Duodenal mucosa (tissue), 2 donors: ENCODE measurements around the gene TMIGD3.

ENCODE experiments used
- H3K27ac ChIP-seq: one replicate; pipeline ENCODE4 v1.7.0; 2013; ENCODE audit warnings: low read depth, low read length
- H3K27me3 ChIP-seq, 2 donors: one replicate each; pipeline ENCODE4 v1.7.0; 2013; ENCODE audit warnings: low read length in 2 of 2, control low read depth in 1 of 2; ENCODE audit not compliant: insufficient read depth in 2 of 2, control insufficient read depth in 1 of 2
- H3K36me3 ChIP-seq, 2 donors: one replicate each; pipeline ENCODE4 v1.7.0; 2013; ENCODE audit warnings: low read length in 2 of 2, control low read depth in 1 of 2; ENCODE audit not compliant: insufficient read depth in 2 of 2, control insufficient read depth in 1 of 2
- H3K4me1 ChIP-seq, 2 donors: one replicate each; pipeline ENCODE4 v1.7.0; 2013; ENCODE audit warnings: low read length in 2 of 2, control low read depth in 1 of 2; ENCODE audit not compliant: insufficient read depth in 2 of 2, control insufficient read depth in 1 of 2
- H3K4me3 ChIP-seq, 2 donors: one replicate each; pipeline ENCODE4 v1.7.0; 2013; ENCODE audit warnings: low read length in 2 of 2, low read depth in 1 of 2
- H3K9ac ChIP-seq, 2 donors: one replicate each; pipeline ENCODE4 v1.7.0; 2013; ENCODE audit warnings: low read length in 2 of 2, low read depth in 1 of 2
- H3K9me3 ChIP-seq, 2 donors: one replicate each; pipeline ENCODE4 v1.7.0; 2013; ENCODE audit warnings: low read length in 2 of 2, control low read depth in 1 of 2; ENCODE audit not compliant: control insufficient read depth in 1 of 2

TMIGD3 gene

DNA sequence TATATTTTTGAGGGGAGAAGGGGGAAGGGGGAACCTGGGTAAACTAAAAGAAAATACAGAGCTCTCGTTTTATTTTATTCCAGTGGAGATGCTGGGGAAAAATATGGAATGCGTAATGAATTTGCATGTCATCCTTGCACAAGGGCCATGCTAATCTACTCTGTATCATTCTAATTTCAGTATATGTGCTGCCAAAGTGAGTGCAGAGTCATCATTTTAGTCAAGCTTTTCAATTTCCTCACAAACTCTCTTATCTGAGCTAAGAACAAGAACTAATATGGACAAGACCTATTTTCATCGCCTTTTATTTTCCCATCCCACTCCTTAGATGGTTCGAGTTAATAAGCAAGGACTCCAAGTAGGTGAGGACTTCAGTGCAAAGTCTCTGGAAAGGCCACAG is 13.2 kb downstream of the TMIGD3 start:
- no peak overlapping the region for H3K9ac ChIP-seq
- no peaks in the 10 kb centered on the region for H3K27me3 ChIP-seq
- H3K4me1 ChIP-seq: no peaks in the 10 kb centered on the region
- H3K36me3 ChIP-seq: no peaks in the 10 kb centered on the region
- no peaks in the 10 kb centered on the region for H3K9me3 ChIP-seq
- no peak overlapping the region for H3K4me3 ChIP-seq
- no peak overlapping the region for H3K27ac ChIP-seq

DNA sequence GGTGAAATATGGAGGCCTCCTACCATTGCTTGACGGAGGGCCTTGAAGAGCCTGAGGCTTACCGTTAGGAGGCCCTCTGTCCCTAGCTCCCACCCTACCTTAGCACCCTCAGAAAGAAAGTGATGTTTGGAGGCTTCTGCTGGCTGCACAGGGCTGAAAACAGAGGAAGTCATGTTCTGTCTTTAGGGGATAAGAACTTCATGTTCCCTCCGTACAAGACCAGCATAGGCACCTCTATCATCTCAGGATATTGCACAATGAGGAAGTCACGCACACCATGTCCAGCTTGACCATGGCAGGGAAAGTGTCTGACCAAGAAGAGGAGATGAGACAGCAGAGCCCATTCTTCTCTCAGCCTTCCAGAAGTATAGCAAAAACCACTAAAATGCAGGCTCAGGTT is 13.8 kb downstream of the TMIGD3 start:
- no peaks in the 10 kb centered on the region for H3K27me3 ChIP-seq
- H3K9ac ChIP-seq: no peak overlapping the region
- H3K36me3 ChIP-seq: no peaks in the 10 kb centered on the region
- H3K9me3 ChIP-seq: no peaks in the 10 kb centered on the region
- H3K4me1 ChIP-seq: no peaks in the 10 kb centered on the region
- no peak overlapping the region for H3K4me3 ChIP-seq
- H3K27ac ChIP-seq: peak overlapping the region; percentile 34

DNA sequence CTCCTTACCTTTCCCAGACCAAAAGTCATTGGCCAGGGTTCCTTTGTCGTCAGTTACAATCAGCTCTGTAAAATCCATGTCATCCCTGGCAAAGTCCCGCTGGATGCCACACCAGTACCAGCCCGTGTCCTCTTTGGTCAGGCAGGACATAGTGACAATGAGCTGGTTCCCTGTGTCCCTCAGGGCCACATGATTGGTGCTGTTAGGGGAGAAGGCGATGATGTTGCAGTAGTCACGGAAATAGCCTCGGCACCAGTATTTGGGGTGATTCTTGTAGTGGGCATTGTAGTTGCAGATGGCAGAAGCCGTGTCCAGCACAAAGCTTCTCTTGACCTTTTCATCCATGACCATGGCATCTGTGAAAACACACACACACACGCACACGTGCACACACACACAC is 14.8 kb downstream of the TMIGD3 start:
- Histone ChIP-seq H3K9me3 (no peaks in the 10 kb centered on the region), H3K27me3 (no peaks in the 10 kb centered on the region), H3K4me3 (no peak overlapping the region), H3K27ac (no peak overlapping the region), H3K9ac (peak overlapping the region in 1 of 2 donors; percentile 16), H3K4me1 (no peaks in the 10 kb centered on the region), H3K36me3 (no peaks in the 10 kb centered on the region)

DNA sequence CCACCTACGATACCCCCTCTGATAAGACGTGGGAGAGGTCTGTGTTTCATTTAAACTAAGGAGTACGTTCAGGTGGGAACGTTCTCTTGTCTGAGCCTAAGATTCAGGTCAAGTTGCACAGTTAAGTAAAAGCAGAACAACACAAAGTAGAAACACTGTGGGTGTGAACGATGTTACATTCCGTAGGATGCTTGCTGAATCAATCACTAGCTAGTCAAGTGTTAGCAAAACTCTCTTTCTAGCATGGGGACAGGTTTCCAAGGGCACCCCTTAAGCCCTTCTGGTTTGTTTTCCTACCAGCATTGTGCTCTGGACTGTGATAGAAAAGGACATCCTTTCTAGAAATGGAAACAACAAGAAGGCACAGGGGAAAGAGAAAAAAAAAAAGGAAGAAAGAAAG is 16.3 kb downstream of the TMIGD3 start:
- no peaks in the 10 kb centered on the region for H3K27me3 ChIP-seq
- H3K4me3 ChIP-seq: no peak overlapping the region
- H3K27ac ChIP-seq: no peak overlapping the region
- no peaks in the 10 kb centered on the region for H3K36me3 ChIP-seq
- no peaks in the 10 kb centered on the region for H3K9me3 ChIP-seq
- no peak overlapping the region for H3K9ac ChIP-seq
- H3K4me1 ChIP-seq: no peaks in the 10 kb centered on the region

DNA sequence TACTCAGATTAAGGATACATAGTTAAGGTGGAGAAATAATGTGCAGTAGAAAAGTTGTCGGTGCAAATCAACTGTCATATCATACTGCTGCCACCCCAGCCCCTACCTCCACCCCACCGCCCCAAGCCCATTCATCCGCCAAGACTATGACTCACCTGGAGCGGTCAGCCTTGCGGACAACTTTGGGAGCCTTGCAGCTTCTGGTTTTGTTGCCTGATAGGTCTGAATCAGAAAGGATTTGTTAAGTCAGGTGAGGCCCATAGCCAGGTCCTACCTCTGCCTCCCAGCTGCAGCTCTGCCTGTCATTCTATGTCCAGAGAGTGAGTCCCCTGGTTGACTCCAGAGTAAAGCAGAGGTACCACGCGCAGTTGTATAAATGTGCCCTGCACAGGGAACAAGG is 17.0 kb downstream of the TMIGD3 start:
- Histone ChIP-seq H3K9me3 (no peaks in the 10 kb centered on the region), H3K9ac (no peak overlapping the region), H3K4me1 (no peaks in the 10 kb centered on the region), H3K27me3 (no peaks in the 10 kb centered on the region), H3K27ac (no peak overlapping the region), H3K36me3 (no peaks in the 10 kb centered on the region), H3K4me3 (no peak overlapping the region)

DNA sequence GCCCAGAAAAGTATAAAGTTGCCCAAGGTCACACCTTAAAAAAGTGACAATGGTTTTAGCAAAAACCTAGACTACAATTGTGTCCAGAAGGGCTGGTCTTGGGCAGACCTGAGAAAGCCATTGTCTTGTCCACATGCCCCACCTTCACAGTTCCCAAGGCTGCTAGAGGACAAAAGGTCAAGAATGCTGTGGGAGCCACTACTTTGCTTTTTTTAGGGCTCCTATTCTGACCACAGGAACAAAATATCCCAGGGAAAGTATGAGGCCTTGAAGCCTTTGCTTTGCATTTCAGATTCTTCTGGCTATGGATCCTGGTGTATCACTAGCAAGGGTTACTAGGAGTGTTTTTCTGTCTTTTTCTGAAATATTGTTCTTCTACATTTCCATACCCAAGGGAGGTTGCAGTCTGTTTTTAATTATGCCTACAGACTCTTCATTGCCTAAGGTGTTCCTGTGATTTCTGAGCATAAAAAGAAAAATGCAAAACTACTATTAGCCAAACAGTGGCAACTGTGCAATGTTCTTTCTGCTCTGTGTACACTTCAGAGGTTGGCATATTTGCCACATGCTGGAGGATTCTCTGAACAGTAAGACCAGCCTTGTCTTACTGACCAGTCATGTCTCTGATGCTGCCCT is 18.9 kb downstream of the TMIGD3 start:
- H3K27ac ChIP-seq: no peak overlapping the region
- H3K4me1 ChIP-seq: no peaks in the 10 kb centered on the region
- H3K4me3 ChIP-seq: no peak overlapping the region
- H3K9ac ChIP-seq: no peak overlapping the region
- no peaks in the 10 kb centered on the region for H3K36me3 ChIP-seq
- H3K27me3 ChIP-seq: no peaks in the 10 kb centered on the region
- no peaks in the 10 kb centered on the region for H3K9me3 ChIP-seq

DNA sequence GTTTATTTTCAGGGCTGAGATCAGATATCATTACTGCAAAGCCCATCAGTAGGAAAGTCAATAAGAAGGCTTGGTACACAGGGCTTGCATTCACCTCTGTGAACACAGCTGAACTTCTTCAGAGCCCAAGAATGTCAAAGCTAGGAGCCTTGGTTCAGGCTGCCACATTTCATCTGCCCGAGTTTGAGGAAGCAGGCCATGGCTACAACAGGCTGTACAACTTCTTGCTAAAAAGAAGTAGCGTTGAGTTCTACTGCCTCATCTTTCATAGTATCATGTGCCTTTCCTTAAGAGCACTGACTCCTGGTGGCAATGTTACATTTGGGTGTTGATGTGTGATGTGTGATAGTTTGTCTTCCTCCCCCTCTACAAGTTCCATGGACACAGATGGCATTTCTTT is 19.6 kb downstream of the TMIGD3 start:
- Histone ChIP-seq H3K36me3 (no peaks in the 10 kb centered on the region), H3K4me3 (no peak overlapping the region), H3K9ac (no peak overlapping the region), H3K4me1 (no peaks in the 10 kb centered on the region), H3K27ac (no peak overlapping the region), H3K9me3 (no peaks in the 10 kb centered on the region), H3K27me3 (no peaks in the 10 kb centered on the region)

DNA sequence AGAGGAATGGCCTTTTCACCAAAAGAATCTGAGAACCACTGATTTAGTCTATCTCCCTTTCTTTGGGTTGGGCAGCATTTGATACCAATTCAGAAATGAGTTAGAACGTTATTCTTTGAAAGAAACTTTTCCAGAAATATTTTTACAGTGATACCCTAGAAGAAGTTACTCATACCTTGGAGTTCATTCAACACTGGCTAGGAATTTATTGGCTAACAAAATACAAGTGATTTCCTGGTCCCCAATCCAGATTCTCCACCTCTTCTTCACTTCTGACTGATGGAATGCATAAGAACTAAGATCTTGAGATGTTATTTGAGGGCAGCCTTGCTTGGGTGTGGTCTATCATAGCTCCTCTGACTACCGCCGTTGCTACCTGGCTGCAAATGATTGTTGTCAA is 20.3 kb downstream of the TMIGD3 start:
- H3K9me3 ChIP-seq: no peaks in the 10 kb centered on the region
- H3K27ac ChIP-seq: no peak overlapping the region
- no peaks in the 10 kb centered on the region for H3K27me3 ChIP-seq
- H3K4me3 ChIP-seq: no peak overlapping the region
- H3K9ac ChIP-seq: no peak overlapping the region
- no peaks in the 10 kb centered on the region for H3K4me1 ChIP-seq
- H3K36me3 ChIP-seq: no peaks in the 10 kb centered on the region

DNA sequence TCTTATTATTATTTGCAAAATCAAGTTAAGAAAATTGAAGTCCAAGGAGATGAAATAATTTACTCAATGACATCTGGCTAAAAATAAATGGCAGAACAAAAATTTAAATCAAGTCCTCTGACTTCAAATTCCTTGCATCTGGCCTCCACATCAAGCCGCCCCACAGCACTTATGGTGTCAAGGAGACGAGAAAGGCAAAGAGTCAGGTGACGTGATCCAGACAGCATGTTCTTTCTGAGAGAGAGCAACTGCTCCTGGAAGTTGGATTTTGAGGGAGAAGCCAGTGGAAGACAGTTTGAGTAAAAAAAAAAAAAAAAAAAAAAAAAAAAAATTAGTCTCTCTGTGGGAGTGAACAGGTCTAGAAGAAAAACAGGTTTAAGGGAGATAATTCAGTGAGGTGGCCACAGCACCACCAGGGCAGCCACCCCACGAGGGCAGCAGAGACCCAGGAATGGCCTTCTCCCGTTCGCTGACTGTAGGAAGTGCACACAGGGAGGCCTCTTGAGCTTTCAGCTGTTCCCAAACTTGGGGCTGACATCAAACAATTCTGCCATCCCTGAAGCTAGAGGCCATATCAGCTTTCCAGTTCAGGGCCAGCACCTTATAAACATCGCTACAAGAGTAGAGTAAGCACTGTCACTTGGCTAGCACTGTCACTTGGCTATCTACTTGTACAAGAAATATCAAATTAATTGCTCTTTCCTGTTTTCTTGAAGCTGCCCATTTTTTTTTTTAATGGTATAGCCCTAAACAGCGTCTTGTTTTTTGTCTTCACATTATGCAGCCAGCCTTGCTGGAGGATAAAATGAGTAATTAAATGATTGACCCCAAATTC is 21.8 kb downstream of the TMIGD3 start:
- no peak overlapping the region for H3K4me3 ChIP-seq
- no peaks in the 10 kb centered on the region for H3K9me3 ChIP-seq
- no peak overlapping the region for H3K9ac ChIP-seq
- no peaks in the 10 kb centered on the region for H3K36me3 ChIP-seq
- no peaks in the 10 kb centered on the region for H3K27me3 ChIP-seq
- peaks cover 6% of the 10 kb centered on the region in 2 donors for H3K4me1 ChIP-seq
- no peak overlapping the region for H3K27ac ChIP-seq

DNA sequence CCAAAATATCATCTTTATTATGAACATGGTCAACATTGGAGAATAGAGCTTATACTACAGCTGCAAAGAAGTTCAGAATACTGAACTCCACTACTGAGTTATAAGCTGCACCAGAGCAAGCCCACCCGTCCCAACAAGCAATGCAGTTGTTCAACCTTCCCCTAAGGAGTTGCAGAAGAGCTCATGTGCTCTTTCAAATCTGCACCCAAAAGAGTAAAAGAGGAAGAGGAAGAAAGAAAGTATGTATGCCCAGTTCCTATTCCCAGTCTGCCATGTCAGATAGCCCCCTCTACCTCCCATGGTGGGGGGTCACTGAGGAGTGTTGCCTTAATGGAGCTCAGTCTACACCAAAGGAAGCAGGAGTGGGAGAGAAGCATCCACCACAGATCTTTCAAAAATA is 22.8 kb downstream of the TMIGD3 start:
- Histone ChIP-seq H3K27ac (no peak overlapping the region), H3K9me3 (no peaks in the 10 kb centered on the region), H3K27me3 (no peaks in the 10 kb centered on the region), H3K4me3 (no peak overlapping the region), H3K36me3 (no peaks in the 10 kb centered on the region), H3K9ac (no peak overlapping the region), H3K4me1 (peaks cover 6 to 8% of the 10 kb centered on the region in 2 donors)
